A673 (cell line): ENCODE results near the gene LIMS1.

Source experiments
- CTCF ChIP-seq: fragments of 300-800, 200-600 bp; sonication (generic); conservative IDR thresholded peaks from 2 replicates; pipeline ENCODE4 v1.5.1; 2017; ENCODE audit warnings: low read depth, mild to moderate bottlenecking, antibody characterized with exemption, low read length, moderate library complexity, mixed read lengths
- EZH2 ChIP-seq: fragments of 200-600 bp; sonication (generic); IDR thresholded peaks from 2 replicates; pipeline ENCODE4 v1.6.1; 2017; ENCODE audit warnings: borderline replicate concordance, low read depth, mild to moderate bottlenecking, mixed read lengths, antibody characterized with exemption, low read length; ENCODE audit not compliant: poor library complexity, severe bottlenecking

- no peak for TF ChIP-seq CTCF
- TF ChIP-seq EZH2: no peak
Measured at GRCh38 chr2:108554528-108554927, 20.3 kb downstream of the LIMS1 start.
